GM20431 (cell line): ENCODE measurements around the gene BTNL3.

Experiments
- in situ Hi-C: fragments of 300-500 bp; cut with MseI, MboI; formaldehyde crosslinking; loops from one replicate; pipeline ENCODE4 v1.15.0; 2020; ENCODE audit warnings: low sequenced_read_pairs; ENCODE audit not compliant: unreplicated experiment

Gene BTNL3

GRCh38 chr5:181020688-181021087 lies 32.0 kb downstream of the BTNL3 start:
- in situ Hi-C loops, result no loop called here

- in situ Hi-C loops, result no loop called here
Measured at GRCh38 chr5:181024245-181025064, 35.8 kb downstream of the BTNL3 start.

GRCh38 chr5:181027452-181028031 lies 38.9 kb downstream of the BTNL3 start:
- in situ Hi-C loops, result no loop called here

DNA sequence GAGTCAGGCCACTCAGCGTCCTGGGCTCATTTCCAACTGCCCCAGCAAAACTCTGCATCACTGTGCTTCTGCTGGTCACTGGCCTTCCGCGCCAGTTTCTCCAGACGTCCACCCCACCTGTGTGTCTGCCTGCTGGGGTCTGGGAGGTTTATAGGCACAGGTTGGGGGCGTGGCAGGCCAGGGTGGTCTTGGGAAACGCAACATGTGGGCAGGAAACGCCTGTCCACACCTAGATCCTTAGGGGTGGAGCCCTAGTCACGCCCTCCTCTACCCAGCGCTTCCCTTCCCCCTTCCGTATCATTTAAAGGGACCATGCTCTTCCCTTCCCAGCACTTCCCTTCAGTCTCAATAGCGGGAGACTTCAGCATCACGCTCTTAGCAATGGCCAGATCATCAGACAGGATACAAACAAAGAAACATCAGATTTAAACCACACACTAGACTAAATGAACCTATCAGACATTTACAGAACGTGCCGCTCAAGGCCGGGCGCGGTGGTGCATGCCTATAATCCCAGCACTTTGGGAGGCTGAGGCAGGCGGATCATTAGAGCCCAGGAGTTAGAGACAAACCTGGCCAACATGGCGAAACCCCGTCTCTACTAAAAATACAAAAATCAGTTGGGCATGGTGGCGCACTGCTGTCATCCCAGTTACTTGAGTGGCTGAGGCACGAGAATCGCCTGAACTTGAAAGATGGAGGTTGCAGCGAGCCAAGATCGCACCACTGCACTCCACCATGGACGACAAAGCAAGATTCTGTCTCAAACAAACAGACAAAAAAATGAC lies 39.6 kb downstream of the BTNL3 start:
- in situ Hi-C loops, result no loop called here

DNA sequence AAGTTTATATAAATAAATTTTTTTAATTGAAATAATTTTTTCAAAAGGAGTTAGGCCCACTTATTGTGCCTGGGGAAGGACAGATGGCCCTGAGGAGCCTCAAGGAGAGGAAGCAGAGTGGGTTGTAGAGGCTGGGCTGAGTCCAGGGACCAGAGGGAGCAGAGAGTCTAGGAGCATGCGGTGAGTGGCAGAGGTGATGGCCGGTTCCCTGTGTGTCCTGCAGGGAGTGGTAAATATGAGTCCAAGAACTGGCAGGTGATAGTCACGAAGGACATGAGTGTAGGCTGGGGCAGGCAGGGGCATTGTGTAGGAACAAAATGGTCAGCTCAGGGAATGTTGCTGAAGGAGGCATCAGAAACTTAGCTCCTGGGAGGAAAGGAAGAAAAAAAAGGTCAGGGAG lies 43.1 kb downstream of the BTNL3 start:
- in situ Hi-C loops, result no loop called here

- in situ Hi-C loops, result no loop called here
Measured at GRCh38 chr5:181035991-181036815, 47.6 kb downstream of the BTNL3 start.

DNA sequence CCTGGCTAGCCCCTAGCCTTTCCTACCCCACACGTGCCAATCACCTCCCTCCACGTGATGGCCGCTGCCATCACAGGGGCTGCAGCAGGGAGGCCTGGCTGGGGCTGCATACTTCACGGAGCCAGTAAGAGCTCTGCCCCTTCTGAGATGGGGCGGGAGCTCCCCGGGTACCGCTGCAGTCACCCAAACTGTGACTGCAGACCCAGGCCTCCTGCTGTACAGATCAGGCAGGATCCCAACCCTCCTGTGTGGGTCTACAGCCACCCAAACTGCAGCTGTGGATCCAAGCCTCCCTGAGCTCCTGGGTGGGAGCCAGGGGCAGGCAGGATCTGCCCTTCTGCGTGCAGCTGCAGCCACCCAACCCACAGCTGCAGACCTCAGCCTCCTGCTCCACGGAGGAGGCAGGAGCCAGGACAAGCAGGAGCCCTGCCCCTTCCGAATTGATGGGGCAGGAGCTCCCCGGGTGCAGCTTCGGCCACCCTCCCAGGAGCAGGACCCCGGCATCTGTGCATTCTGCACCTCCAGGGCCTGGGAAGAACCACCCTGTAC lies 48.2 kb downstream of the BTNL3 start:
- in situ Hi-C loops, result no loop called here

DNA sequence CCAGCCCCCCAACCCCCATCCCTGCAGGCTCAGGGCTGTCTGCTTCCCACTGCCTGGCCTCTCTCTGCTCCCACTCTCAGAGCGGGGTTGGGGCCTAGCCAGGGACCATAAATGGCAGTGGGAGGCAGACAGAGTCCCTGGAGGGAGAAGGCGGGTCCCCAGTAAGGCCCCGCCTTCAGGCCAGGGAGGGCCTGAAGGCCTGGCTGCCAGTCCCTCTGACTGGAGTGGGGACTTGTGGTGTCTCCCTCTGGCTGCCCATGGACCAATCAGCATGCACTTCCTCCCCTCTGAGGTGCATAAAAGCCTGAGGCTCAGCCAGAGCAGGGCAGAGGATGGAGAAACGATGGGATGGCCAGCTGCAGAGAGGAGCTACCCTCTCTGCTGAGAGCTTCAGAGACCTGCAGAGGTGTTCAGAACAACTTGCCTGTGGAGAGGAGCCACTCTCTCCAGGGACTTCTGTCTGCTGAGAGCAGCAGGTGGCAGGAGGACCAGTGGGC lies 48.8 kb downstream of the BTNL3 start:
- in situ Hi-C loops, result no loop called here

- in situ Hi-C loops, result no loop called here
Measured at GRCh38 chr5:181039471-181039870, 50.8 kb downstream of the BTNL3 start.

DNA sequence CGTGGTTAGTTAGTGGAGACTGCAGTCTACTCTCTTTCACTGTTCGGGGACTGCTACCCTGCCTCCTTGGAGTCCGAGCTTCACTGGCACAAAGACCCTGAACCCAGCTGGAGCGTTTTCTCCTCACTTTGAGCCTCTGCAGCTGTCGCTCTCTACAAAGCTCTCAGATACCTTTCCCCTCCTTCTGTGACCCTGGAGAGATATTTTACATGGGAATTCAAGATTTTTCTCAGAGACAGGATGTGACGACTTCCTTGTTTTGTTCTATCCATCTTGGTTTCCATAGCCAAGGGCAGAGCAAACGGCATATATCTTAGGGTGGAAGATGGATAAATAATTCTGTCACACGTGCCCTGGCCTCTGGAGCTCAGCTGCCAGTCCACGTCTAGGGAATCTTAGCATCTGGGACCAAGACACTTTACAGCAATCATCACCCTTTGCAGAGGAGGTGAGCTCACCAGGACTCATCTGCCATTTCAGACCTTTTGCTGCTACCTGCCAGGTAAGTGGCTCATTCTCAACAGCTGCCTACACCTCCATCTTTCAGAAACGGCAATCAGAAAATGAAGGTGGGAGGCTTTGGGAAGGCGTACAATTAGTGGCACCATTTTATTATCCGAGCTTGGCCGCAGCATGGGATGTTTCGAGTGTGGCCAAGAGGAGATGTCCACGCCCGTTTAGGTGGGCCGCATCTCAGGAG lies 51.4 kb downstream of the BTNL3 start, which contains the start of gene BTNL9:
BTNL9 (plus strand) TSS at position 336 of the 700 bp plus-strand sequence. CDS start 5,224 bp downstream, outside the sequence.
- in situ Hi-C loops, result no loop called here

DNA sequence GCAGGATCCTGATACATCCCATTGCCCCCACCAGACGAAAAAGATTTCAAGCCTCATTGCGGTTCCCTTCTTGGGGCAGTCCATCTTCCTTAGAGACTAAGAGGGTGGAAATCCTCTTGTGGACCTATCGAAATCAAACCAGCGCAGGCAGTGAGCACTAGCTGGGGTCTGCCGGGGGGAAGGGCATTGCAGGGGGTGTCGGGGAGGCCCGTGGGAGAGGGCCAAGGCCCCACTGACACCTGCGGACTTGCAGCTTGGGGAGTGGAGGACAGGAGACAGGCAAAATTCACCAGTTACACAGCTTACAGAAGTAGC lies 51.9 kb downstream of the BTNL3 start:
- in situ Hi-C loops, result no loop called here

DNA sequence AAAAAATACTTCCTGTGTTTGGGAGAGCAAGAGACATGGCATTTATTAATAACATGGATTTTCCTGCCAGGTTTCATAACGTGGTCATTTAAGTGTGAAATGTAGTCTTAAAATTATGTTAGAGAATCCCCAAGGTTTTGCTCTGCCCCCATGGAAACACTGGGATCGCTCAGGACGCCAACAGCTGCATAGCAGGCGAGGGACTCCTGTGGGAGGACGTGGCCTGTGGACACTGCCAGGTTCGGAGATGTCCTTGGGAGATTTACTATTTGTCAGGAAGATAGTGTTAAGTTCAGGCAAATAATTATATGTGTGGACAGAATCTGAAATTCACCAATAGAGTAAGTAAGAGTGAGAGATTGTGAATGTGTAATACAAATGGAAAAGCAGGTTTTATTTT lies 52.4 kb downstream of the BTNL3 start:
- in situ Hi-C loops, result no loop called here

DNA sequence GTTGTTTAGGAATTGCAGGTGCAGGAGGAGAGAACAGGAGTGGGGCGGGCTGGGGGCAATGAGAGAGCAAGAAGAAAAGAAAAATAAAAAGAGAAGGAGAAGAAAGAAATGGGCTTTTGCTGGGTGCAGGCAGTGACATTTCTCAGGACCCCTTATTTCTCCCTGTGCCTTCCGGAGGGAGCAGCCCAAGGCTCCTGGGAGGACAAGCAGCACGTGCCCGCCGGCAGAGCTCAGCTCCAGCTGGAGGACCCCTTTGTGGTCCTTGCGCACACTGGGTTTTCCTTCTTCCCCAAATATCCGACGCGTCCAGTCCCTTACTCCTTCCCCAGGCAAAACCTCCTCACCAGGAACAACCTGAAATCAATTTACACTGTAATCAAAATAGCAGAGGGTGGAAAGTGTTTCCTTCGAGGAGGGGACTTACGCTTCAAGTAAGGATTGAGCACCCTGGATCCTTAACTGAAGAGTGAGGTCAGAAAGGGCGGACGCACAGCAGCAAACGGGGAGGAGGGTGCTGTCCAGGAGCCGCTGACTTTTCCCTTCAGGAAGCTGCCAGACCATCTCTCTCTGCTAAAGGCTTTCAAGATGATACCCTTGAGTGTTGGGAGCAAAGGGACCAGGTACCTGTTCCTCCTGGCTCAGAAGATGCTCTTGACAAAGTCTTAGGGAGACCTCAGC lies 53.5 kb downstream of the BTNL3 start:
- in situ Hi-C loops, result no loop called here

DNA sequence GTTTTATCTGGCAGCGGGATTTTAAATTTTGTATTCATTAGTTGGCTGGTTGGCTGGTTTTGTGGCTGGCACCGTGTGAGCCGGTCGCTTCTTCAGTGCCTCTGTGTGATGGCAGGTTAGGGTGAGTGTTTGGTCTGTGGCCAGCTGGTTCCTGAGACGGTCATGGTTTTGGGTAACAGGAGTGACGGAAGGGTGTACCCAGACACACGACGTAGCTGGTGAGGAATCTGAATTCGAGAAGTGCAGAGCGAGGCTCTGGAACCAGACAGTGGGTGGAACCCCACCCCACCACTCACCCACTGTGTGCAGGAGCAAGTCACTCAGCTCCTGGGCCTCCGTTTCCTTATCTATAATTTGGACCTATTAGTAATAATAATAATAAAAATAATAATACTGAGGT lies 54.1 kb downstream of the BTNL3 start:
- in situ Hi-C loops, result no loop called here

DNA sequence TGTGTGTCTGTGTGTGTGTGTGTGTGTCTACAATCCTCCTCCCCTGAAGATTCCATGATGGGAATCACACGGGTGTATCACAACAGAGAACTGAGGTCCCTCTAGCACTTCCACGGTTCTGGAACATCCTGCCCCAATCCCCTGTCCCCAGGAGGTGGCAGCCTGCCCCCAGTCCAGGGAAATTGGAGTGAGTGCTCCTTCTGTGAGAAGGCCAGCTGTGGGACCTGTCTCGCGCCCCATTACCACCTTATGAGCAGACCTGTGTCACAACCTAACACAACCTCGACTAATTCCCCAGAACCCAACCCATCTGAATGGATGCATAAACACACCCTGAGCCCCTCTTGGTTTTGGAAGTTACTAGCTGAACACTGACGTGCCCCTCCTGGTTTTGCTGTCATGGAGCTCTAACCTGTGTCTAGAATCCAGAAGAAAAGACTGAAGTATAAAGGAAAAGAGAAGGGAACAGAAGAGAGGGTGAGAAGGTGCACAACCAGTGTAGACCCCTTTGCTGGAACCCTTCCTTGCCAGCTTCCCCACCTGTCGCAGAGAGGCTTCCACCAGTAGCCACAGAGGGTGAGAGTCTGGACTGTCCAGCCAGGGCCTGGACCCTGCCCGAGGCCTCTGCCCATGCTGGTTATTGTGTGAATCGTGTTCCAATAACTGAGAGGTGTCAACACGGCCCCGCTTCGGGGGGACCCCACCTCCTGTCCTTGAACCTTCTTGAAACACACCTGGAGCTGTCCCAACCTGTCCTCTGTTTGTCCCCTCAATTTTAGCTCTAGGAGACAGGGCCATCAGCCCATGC lies 54.8 kb downstream of the BTNL3 start:
- in situ Hi-C loops, result no loop called here

DNA sequence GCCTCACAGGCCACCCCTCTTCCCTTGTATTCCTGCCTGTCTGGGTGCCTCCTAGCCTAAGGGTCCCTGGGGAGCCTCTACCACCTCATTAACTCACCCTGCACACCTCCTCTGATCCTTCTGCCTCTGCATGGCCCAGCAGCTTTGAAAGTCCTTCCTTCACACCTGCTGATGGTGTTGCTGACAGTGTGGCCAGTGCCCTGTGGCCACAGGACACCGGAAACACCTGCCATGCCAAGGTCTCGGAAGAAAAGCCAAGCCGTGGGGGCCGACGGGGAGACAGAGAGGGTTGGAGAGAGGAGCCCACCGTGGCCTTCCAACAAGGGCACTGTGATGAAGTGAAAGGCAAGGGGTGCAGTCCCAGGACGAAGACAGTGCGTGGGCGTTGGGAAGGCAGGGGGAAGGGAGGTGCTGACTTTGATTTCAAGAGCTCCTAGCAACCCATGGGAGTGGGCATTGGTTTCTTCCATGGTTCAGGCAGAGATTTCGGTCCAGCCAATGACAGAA lies 55.5 kb downstream of the BTNL3 start:
- in situ Hi-C loops, result no loop called here

DNA sequence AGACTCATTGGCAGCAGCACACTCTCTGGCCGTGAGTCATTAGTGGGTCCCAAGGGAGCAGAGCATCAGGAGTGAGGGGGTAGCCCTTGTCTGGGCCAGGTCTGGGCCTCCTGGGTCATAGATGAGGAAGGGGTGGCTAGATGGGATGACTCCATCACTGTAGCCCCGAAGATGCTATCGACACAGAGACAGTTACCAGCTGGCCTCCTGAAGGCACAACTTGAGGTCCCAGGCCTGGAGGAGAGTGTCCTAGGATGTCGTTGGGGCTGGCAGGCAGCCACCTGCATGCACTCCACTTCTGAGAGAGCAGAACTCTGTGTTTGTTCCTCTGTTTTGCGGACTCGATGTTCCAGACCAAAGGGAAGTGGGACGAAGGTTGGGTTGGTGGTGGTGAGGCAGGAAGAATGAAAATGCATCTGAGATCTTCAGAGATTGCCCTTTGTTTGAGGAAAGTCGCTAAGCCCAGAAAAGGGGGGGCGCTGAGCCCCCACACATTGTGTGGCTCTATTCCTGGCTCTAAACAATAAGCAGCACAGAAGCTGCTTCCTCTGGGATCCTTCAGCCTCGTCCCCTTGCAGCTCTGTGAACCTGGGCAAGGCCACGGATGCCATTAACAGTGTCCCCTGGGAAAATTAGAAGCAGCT lies 56.1 kb downstream of the BTNL3 start:
- in situ Hi-C loops, result no loop called here
